Hematopoietic multipotent progenitor cell treated with erythropoietin and hydrocortisone succinate and interleukin-3 and kit ligand, for 6 days (in vitro differentiated cells): Measurements from ENCODE around the gene NPAS3.

Source experiments
- DNase-seq: peaks from one replicate; pipeline ENCODE4 v3.0.0-alpha.2; 2015

Gene NPAS3

DNA sequence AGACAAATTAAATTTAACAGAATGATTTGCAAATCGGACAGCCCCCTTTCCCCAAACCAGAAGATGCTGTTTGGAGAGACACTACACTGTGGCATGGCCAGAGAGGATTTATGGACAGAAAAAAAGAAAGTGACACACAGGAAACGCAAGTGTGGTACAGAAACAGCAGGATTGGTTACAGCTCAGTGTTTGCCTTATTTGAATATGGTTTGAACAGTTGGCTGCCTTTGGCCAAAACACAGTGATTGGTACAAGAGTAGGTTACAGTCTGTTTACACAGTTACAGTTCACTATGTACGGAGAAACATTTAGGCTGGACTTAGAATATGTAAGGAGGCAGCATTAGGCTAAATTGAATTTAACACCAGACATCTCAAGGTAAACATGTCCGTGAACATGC lies 335.3 kb downstream of the NPAS3 start:
- DNase-seq: no peak

DNA sequence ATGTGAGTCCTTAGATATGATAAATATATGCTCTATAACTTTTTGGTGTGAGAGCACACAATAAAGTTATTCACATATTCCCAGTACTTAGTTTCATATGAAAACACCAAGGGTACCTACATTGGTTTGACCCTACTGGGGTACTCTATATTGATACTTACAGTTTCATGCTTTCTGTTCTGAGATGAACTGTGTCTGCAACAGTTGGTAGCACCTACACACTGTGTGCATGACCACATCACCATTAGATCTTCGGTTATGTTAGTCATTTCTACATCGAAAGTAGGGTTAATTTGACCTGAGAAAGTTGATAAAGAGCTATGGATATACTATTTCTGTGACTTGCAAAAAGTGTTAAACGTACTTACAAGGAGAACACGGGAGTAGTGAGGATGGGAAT lies 337.2 kb downstream of the NPAS3 start:
- DNase-seq: no peak

DNA sequence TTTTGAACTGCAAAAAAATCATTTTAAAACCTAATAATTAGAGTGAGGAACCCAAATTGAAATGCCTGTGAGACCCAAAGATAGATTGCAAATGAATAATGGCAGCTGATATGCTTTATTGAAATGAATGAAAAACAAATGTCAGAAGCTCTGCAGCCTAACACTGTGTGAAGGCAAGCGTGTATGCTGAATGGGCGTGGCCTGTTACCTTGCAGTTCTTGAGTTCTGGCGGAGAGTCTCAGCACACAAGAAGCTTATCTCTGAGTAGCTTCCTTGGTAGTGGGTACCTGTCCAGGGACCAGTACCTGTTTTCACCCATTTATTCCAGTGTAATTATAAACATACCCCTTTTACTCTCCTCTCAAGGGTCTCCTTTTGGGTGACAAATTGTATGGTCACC lies 341.2 kb downstream of the NPAS3 start:
- no peak for DNase-seq

DNA sequence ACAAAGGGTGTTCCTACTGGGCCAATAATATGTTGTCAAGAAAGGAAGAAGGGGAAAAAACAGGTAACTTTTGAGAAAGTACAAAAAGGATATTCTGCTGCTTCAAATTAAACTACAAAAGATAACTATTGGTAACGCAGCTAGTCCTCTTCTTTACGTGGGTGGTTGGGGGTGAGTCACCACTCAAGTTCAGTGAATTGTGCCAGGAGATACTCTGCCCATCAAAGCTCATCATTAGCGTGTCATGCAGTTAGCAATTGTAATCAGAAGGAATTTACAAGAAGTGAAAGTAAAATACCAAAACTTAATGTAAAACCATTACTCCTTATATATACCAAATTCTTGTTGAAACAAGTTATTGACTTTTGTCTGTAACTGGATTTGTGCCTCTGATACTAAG lies 342.0 kb downstream of the NPAS3 start:
- no peak for DNase-seq

DNA sequence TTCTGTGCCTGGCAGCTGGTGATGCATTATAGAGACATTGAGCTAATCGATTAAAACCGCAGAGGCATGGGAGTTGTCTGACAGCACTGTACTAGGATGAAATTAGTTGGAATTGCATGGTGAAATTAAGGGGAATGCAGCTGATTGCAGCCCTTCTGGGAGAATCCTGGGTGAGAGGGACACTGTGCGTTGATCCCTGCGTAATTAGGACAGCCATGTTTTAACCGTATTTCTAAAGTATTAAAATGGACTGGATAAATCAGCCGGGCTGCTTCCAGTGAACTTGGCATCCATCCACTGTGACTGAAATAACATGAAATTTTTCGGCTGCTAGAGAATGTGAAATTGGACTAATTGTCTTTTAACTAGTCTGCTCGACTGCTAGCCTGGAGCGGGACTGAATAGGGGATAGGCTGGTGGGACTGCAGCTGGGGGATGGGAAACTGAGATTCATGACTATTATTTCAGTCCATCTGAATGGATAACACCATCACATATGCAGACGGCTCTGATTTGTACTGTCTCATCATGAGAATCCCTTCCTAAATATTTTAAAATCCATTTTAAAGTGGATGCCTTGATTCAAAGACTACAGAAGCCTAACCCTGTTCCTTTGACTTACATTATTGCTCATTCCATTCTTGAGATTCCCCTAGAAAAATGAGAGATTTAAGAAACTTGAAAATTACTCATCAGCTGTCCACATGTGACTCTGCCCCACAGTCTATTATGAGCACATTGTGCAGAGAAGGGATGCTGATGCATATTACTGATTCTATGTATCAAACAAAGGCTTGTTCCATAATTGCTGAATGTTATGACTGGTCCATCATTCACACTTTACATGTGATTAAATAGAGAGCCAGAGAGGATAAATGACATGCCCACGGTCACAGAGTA lies 343.9 kb downstream of the NPAS3 start:
- no peak for DNase-seq

DNA sequence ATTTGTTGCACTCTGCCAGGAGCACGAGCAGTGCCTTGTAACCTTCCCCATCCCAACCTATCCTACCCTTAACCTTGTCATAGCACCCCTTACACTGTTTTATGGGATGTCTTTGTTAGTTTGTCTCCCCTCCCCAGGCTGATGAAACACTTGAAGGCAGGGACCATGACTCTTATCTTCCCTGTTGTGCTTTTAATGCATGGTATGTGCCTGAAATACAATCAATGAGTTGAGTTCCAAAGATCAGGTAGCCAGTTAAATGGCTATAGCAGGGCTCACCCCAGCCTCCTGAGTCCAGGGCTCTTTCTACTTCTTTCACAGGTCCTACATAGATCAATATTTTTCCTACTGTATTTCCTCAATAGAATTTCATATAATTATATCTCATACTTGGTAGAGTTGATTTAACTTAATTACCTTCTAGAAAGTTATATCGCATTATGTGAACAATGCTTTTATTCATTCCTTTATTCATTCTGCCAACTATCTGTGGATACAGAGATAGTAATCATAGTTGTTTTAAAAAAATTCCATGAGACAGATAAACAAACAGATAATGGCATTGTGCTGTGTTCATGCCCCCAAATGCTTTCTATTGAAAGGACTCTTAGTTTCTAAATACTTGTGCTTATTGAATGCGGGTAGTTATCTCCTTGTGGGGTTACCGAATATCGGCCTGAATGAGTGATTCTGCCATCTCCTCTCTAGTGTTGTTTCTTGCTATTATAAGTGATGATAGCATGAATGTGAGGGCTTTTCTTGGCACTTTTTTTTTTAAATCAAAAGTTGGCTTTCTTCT lies 347.4 kb downstream of the NPAS3 start:
- no peak for DNase-seq

DNA sequence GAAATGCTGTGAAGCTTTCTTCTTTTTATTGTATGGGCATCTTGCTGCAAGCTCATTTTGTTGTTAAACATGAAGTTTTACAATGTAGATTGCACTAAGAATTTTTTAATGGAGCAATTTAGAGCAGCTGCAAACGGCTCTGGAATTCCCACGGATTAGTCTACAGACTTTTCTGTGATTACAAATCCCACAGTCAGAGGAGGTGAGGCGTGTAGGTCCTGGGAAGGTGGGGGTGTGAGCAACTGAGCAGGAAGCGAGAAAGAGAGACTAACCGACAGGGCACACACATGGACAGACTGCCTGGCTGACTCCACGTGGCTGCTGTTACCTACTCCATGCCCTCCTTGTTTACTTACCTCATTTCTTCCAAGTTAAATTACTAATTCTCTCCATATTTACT lies 348.5 kb downstream of the NPAS3 start:
- no peak for DNase-seq

DNA sequence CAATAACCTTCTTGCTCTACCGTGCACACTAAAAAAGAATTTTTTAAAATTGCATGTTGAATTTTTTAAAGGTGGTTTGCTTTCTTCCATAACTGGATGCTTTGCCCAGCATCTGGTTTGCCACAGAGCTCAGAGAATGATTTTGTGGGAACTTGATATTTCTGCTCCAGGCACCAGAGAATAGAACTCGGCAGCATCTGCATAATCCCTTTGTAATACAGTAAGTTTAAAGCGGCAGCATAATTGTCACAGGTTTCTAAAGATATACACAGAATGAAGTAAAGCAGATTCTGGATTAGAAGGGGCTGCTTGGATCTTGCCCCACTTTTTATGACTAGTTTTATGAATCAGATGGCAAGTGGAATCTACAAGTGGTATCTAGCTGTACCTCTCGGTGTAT lies 352.0 kb downstream of the NPAS3 start:
- no peak for DNase-seq

DNA sequence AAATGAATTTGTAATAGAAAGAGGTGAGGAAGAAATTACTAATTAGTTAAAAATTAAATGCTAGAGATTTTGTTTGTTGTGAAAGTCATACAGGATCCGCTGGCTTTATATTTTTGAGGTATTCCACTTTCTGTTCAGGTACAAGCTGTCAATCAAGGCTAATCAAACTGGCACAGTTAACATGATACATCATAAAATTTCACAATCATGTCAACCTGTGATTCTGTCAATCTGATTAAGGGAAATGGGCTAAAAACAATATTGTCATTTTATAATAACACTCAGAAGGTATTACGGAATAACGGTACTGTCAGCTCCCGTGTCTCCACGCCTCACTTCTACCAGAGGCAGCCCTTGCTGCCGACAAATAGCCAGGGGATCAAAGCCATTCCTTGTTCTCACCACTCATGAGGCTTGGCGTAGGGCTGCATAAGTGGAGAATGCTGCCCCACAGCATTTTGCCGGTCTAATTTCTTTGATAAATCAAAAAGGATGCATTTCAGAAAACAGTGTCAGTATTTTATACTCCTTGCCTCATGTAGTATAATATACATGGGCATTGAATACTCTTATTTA lies 352.9 kb downstream of the NPAS3 start:
- no peak for DNase-seq

DNA sequence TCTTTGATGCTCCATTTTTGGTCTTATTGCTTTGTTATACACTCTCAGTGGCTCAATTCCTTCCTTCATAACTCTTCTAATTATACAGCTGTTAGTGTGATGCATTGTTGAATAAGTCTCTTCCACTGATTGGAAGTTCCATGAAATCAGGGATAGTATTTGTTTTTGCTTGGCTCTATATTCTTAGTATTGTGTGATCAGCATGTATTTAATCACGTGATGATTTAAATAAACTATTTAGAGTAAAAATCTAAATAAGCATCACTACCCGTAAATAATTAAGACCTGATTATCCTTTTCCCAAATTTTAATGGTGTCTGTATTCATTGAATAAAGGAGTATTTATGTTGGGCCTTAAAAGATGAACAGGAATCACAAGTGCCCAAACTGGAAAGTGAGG lies 355.7 kb downstream of the NPAS3 start:
- DNase-seq: no peak

DNA sequence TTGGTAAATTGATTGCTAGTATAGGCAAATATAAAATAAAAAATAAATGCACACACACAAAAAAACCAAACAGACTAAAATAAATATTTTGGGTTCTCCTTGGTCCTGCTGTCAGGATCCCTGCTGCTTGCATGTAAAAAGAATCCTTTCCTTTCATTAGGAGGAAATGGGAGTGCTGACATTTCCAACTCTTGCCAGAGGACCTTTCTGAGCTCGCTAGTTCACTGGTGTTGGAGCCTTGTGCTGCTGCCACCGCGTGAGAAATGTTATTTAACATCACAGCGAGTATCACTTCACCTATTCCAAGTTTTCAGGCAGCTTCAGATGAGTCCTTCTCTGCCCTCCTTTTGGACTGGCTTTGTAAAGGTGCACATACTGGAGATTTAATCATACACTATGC lies 358.9 kb downstream of the NPAS3 start:
- DNase-seq: no peak

DNA sequence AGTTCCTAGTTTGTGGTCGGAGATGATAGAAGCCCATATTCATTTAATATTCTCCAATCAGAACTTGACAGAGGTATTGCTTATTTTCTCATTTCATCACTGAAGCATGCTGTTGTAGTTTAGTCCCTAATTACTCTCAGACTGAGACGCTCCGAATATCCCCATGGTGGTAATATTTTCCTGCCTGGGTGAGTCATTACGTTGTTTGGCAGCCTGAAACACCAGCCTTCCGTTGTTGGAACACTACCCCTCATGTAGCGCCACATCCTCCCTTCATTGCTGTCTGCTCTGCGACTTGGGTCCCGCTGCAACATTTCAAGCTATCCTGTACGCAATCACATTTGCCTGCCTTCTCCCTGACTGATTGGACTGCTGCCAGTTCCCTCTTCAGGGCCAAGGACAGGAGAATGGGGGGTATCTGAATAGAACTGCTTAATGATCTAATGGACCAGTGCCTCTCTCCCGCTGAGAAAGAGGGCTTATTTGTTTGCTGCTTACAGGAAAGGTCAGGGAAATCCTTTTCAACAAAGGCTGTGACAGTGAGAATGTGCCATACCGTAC lies 369.1 kb downstream of the NPAS3 start:
- DNase-seq: no peak

DNA sequence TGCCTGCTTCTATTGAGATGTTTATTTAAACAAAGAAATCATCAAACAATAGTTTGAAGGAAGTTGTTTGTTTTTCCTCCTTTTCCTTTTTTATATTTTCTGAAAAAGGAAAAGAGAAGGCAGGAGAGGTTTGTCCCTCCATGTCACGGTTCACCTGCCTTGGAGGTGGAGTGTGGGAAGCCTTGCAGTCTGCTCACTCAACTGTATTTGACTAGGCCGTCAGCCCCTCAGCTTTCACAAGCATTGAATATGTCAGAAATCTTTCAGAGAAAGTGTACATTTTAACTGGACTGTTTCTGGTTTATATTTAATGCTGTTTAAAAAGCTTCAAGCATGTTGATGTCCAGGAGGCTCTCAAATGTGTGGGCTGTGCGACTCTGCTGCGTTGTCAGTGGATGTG lies 370.4 kb downstream of the NPAS3 start:
- no peak for DNase-seq

DNA sequence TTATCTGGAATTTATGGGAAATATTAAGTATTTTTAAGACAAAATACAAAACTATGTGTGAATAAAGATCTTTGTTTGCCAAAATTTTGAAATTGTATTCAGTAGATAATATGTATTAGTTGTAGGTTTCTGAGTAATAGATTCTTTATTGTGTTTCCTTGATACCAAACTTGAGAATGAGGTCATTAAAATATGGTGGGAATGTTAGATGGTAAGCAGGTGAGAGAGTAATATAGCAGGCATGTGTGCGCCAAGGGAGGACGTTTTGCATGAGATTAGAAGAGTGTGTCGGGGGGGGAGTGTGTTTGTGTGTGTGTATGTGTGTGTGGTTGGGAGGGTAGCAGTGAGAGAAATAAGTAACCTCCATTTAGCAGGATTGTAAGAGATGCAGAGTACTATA lies 376.5 kb downstream of the NPAS3 start:
- DNase-seq: no peak

DNA sequence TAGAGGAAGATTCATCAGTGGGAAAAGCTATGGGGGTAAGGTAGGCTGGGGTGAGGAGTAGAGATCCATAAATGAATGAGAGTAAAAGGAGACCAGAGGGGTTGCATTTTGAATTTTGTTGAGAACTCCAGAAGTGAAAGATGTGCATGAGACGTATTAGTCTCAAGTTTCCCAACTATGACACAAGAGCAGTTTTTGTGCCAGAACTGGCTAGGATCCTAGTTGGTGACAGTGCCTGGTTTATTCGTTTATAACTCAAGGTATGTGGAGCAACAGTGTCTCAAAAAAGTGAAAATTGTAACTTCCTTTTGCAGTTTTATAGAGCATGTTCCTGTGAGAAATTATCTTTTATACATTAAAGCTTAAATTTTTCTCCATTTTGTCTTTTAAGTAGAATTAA lies 377.0 kb downstream of the NPAS3 start:
- DNase-seq: no peak

DNA sequence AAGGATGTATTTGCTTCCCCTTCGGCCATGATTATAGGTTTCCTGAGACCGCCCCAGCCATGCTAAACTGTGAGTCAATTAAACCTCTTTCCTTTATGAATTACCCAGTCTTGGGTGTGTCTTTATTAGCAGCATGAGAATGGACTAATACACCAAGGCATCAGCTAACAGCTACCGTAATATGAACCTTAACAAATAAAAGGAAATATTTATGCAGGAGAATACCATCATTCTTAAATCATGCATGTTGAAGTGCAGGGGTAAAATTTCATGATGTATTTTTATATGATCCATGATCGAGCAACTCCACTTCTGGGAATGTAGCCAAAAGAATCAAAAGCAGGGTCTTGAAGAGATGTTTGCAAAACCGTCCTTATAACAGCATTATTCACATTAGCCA lies 379.0 kb downstream of the NPAS3 start:
- no peak for DNase-seq

DNA sequence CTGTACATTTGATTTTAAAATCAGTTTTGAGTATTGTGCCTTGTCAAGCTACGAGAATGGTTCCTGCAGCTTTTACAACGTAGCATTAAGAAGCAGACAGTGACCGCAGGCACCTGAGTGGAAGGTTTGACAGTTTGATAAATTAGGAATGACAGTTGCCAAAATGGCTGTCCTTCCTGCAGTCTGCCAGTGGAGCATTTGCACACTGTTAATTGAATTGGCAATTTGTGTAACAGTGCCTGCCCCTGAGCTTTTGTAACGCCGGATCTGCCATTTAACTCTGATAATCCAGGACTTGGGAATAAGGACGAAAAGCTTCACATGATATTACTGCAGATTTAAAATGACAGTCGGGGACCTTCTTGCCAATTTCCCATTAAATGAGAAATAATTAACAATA lies 385.3 kb downstream of the NPAS3 start:
- DNase-seq: no peak

DNA sequence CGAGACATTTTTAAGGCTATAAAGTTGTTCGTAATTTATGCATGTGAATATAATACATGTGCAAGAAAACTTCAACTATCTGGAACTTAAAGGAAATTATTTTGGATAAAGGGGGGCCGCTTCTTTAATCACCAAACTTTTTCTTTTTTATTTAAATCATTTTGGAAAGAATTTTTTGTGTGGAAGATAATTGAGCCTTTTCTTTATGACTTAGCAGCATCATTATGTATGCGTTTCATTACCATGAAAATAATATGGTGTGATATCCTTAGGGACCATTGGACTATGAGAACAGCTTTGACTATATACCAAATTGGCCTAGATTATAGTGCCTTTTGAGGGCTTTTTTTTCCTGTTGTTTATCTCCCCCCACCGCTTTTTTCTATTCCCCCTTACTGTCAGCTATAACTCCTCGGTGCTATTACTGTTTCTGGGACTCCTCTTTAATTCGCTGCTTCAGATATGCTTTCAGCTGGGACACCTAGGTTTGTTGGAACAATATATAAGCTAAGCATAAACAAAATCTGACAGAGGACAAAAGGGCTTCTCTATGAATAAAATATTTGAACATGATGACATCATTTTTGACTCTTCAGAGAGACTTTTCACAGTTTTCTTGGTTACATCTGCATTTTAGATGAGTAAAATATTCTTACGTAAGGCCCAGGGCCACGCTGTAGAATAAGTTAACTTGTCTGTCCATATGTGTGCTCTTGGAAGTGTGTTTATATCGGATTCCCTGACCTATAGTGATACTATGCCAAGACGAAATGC lies 392.7 kb downstream of the NPAS3 start:
- no peak for DNase-seq

DNA sequence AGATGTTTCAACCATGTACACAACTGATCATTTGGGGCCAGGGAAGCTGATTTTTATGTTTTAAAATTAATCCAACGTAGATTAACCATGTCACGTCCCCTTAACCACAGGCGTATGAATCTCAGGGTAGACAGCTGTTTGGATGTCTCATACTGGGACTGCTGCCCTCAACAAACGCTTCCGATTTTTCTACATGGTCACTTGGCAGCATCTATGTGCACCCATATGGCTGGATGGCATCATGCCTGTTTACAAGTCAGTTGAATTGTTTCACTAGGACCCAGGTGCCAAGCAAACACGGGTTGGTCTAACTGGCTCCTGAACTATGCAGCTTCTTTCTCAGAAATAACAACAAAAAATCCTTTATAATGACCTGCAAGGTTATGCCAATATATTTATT lies 393.8 kb downstream of the NPAS3 start:
- no peak for DNase-seq

DNA sequence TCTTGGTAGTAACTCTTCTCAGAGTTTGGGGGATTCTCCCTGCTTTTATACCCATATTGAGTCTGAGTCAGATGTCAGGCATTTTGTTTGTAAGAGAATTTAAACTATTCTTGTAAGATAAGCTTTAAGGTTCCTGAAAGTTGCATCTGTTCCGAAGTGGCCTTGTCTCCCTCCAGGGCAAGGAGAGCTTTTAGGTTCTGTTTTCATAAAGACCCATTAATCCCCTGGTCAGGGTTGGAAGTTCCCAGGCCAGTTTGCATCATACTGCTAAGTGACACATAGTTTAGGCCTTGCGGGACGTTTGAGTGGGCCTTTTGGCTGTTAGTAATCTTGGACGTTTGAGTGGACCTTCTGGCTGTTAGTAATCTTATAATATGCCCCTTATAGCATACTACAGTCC lies 396.7 kb downstream of the NPAS3 start:
- no peak for DNase-seq

DNA sequence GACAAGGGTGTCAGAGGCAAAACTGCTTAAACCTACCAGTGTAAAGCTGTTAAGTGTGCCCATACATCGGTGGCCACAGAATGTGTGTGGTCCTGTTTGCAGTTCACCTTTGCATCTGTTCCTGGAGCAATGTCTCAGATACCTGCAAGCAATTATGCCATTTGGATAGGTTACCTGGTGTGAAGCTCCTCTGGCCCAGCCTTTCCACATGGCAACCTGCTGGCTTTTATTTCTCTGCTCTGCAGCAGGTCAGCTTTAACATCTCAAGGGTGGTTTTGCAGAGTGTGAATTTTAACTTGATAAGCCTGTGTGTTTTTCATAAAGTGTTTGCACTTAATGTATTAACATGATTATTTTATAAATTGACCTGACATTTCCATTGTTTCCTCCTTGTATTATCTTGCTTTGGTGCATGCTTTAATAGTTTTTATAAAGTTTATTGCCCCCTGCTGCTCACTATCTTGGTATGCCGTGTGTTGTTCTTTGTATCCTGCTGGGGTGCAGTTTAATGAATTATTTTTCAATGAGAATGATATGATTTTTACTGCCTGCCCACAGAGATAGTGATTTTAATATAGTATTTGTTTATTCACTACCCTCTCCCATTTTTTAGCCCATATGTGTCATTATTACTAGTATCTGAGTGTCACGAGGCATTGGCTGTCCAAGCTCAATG lies 403.8 kb downstream of the NPAS3 start:
- no peak for DNase-seq

DNA sequence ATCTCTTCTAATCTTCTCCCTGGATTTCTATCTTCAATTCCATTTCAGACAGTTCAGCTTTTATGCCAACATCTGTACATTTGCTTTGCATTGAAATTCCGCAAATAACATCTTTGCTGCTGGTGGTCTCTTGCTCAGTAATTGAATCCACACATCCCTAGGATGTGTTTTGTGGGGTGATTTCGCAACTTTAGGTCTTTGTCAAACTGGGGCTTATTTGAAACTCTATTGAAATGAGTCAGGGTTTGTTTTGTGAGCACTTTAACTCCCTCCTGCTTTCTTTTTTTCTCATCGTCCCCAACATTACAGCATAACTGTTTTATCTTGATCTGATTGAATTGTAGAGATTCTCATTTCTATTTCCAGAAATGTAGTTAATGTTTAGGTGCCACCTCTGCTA lies 404.3 kb downstream of the NPAS3 start:
- DNase-seq: no peak
